K562 (cell line): ENCODE results near the gene TAF11. TPM values are rescaled to one million over a fixed set of nuclear protein-coding genes. Genes with fewer than 3 reads are reported as not detected.
A peak's percentile ranks its signal among the peaks of the same experiment; 100 is the strongest.

Experiments used
- C11orf30 ChIP-seq: fragments of 450-650 bp; IDR thresholded peaks from 2 replicates; pipeline ENCODE4 v1.6.1; 2016; ENCODE audit warnings: low read depth, mild to moderate bottlenecking
- FOXK2 ChIP-seq, 2 experiments: fragments of 450-650 bp; IDR thresholded peaks in 1 of 2; conservative IDR thresholded peaks in 1 of 2; 2 replicates each; pipeline ENCODE4 v1.6.1; 2016; ENCODE audit warnings: low read depth in 2 of 2, mild to moderate bottlenecking in 1 of 2
- GABPA ChIP-seq: fragments of 200-800 bp; sonication (Bioruptor generic); conservative IDR thresholded peaks from 2 replicates; pipeline ENCODE4 v1.6.1; 2016; ENCODE audit warnings: low read depth, missing genetic modification characterization, missing compliant biosample characterization
- ILF3 ChIP-seq: fragments of 450-650 bp; IDR thresholded peaks from 2 replicates; pipeline ENCODE4 v1.6.1; 2018; ENCODE audit warnings: antibody characterized with exemption, mild to moderate bottlenecking, moderate library complexity, borderline replicate concordance
- JUND ChIP-seq, 2 experiments: IDR thresholded peaks; 2 replicates in 1 of 2; 3 replicates in 1 of 2; pipeline ENCODE4 v1.6.1; 2011; ENCODE audit warnings: borderline replicate concordance in 2 of 2, low read depth in 2 of 2, low read length in 2 of 2, improper control_type of control experiment in 1 of 2, missing biosample characterization in 1 of 2, missing genetic modification characterization in 1 of 2, missing genetic modification reagents in 1 of 2
- MEIS2 ChIP-seq: fragments of 450-650 bp; IDR thresholded peaks from 2 replicates; pipeline ENCODE4 v1.6.1; 2014; ENCODE audit warnings: mild to moderate bottlenecking; ENCODE audit not compliant: partially characterized antibody
- NFXL1 ChIP-seq: fragments of 450-650 bp; formaldehyde crosslinking; IDR thresholded peaks from 2 replicates; pipeline ENCODE4 v1.4.0; 2021; ENCODE audit warnings: mild to moderate bottlenecking
- PHF21A ChIP-seq: fragments of 450-650 bp; IDR thresholded peaks from 2 replicates; pipeline ENCODE4 v1.6.1; 2017; ENCODE audit warnings: low read depth, borderline replicate concordance
- RBM34 ChIP-seq: fragments of 200-400 bp; formaldehyde crosslinking; IDR thresholded peaks from 2 replicates; pipeline ENCODE4 v1.6.1; 2018; ENCODE audit warnings: low read length, borderline replicate concordance; ENCODE audit not compliant: insufficient read depth
- RHOXF2B ChIP-seq: fragments of 250-450 bp; sonication (Bioruptor Pico); conservative IDR thresholded peaks from 2 replicates; pipeline ENCODE4 v1.5.1; 2021
- SMARCA4 ChIP-seq: fragments of 450-650 bp; IDR thresholded peaks from 2 replicates; pipeline ENCODE4 v1.6.1; 2016
- TAL1 ChIP-seq: fragments of 450-650 bp; IDR thresholded peaks from 2 replicates; pipeline ENCODE4 v1.6.1; 2016; ENCODE audit warnings: mild to moderate bottlenecking
- TCF3 ChIP-seq: sonication (generic); formaldehyde crosslinking; IDR thresholded peaks from 2 replicates; pipeline ENCODE4 v1.4.0; 2020; ENCODE audit warnings: mild to moderate bottlenecking, missing genetic modification reagents
- TCF7L2 ChIP-seq: fragments of 150-350 bp; IDR thresholded peaks from 2 replicates; pipeline ENCODE4 v1.6.1; 2016; ENCODE audit warnings: low read depth, mild to moderate bottlenecking, low read length, moderate library complexity
- THRA ChIP-seq: fragments of 450-650 bp; IDR thresholded peaks from 2 replicates; pipeline ENCODE4 v1.6.1; 2017; ENCODE audit warnings: mild to moderate bottlenecking, moderate library complexity
- ZNF444 ChIP-seq: fragments of 250-450 bp; sonication (Bioruptor Pico); IDR thresholded peaks from 2 replicates; pipeline ENCODE4 v1.4.0; 2020; ENCODE audit warnings: mild to moderate bottlenecking, moderate library complexity
- ZNF518B ChIP-seq: fragments of 250-450 bp; sonication (Bioruptor Pico); IDR thresholded peaks from 2 replicates; pipeline ENCODE4 v1.5.0; 2021; ENCODE audit warnings: mild to moderate bottlenecking, moderate library complexity
- polyA plus RNA-seq, 8 experiments: library from polyadenylated mRNA; depleted of rRNA in 4 of 8; stranded (reverse) in 5 of 8; unstranded in 3 of 8; fragments of >200 nt; fragmentation: Nextera tagmentation in 2 of 8; fragmentation: Illumina TruSeq in 1 of 8; extraction: Ambion mirVana in 2 of 8; extraction: Trizol in 1 of 8; gene quantifications; 2 replicates each; pipeline versions ENCODE4 v1.2.1 to v1.2.3, GENCODE V29; 2011 to 2014; ENCODE audit warnings: inconsistent platforms in 1 of 8, missing spikeins in 1 of 8
- total RNA-seq, 7 experiments: library from RNA; depleted of rRNA in 6 of 7; stranded (reverse); fragments of >200 nt in 6 of 7; fragmentation: Illumina TruSeq in 2 of 7; extraction: Trizol in 2 of 7; gene quantifications; 2 replicates each; pipeline versions ENCODE4 v1.2.1 to v1.2.3, GENCODE V29; 2011 to 2021; ENCODE audit warnings: low replicate concordance in 1 of 7
- TF ChIP-seq, protein P1 (sequence below): IDR thresholded peaks from 3 replicates; pipeline ENCODE4 v1.6.1; 2011; ENCODE audit warnings: borderline replicate concordance, mild to moderate bottlenecking, moderate library complexity; ENCODE audit not compliant: insufficient read length; ENCODE audit errors: extremely low read depth

The TAF11 gene
- total and polyA plus RNA-seq, 9 of the 15 experiments (the other 6 are each of a cell fraction or from before 2014, with no cell fraction given) = 40.9 to 91.9 (median 71.9) TPM

DNA sequence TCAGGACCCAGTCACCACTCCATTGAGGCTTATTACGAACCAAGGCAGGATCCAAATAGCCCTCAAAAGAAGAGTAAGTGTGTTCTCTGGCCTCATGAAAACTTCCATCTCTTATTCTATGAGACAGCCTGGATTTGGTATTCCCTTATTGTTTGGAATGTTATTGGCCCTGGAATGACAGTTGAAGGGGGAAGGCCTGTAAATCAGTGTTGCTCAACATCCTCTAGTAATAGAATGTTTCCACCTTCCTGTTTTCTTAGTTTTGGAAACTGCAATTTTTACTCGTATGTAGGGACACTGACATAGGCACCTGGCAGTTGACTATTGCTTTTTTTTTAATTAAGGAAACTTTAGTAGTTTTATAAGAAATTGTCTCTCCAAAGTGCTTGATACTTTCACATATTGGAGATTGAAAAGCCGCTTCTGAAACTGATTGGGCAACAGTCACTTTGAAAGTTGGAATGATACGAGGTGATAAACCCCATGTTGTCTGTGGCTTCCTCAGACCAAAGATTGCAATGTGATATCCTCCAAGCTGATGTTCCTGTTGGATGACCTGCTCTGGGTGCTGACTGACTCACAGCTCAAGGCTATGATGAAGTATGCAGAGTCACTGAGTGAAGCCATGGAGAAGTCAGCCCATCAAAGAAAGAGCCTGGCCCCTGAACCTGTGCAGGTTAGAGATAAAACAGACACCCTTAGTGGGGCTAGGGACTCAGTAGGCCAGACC lies 52.9 kb downstream of the TAF11 start (continued):
- TF ChIP-seq THRA = no peak
- TF ChIP-seq SMARCA4 = peak; percentile 67
- TF ChIP-seq ILF3 = no peak
- TF ChIP-seq TCF7L2 = no peak
- no peak for TF ChIP-seq RHOXF2B
- TF ChIP-seq, protein P1, sequence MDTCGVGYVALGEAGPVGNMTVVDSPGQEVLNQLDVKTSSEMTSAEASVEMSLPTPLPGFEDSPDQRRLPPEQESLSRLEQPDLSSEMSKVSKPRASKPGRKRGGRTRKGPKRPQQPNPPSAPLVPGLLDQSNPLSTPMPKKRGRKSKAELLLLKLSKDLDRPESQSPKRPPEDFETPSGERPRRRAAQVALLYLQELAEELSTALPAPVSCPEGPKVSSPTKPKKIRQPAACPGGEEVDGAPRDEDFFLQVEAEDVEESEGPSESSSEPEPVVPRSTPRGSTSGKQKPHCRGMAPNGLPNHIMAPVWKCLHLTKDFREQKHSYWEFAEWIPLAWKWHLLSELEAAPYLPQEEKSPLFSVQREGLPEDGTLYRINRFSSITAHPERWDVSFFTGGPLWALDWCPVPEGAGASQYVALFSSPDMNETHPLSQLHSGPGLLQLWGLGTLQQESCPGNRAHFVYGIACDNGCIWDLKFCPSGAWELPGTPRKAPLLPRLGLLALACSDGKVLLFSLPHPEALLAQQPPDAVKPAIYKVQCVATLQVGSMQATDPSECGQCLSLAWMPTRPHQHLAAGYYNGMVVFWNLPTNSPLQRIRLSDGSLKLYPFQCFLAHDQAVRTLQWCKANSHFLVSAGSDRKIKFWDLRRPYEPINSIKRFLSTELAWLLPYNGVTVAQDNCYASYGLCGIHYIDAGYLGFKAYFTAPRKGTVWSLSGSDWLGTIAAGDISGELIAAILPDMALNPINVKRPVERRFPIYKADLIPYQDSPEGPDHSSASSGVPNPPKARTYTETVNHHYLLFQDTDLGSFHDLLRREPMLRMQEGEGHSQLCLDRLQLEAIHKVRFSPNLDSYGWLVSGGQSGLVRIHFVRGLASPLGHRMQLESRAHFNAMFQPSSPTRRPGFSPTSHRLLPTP = no peak
- no peak for TF ChIP-seq NFXL1
- TF ChIP-seq GABPA (tag) = no peak
- TF ChIP-seq MEIS2 = peak; percentile 36
- peak; percentile 76 for TF ChIP-seq TCF3 (CRISPR knock-in tag)
- peak; percentile 43; the same call in 1 of the 2 replicates for TF ChIP-seq C11orf30
- peak; percentile 53 for TF ChIP-seq TAL1
- TF ChIP-seq FOXK2 (conservative IDR thresholded peaks at IDR 0.05 in 1 of 2, IDR thresholded peaks at IDR 0.05 in 1 of 2; ENCODE audit: low read depth in 2 of 2) = peak in 1 of 2 experiments; percentile 27; a peak in 1 of 4 replicates
- peak; percentile 79 for TF ChIP-seq JUND (IDR thresholded peaks at IDR 0.05; ENCODE audit: borderline replicate concordance, low read depth, low read length)
- TF ChIP-seq JUND (tag; IDR thresholded peaks at IDR 0.05; ENCODE audit: borderline replicate concordance, low read depth, low read length) = peak; percentile 82; the same call in 1 of the 3 replicates
- TF ChIP-seq PHF21A = no peak
- no peak for TF ChIP-seq ZNF444 (CRISPR knock-in tag)
- TF ChIP-seq RBM34 = no peak
- no peak for TF ChIP-seq ZNF518B
